Epithelial cell of proximal tubule (primary cell): ENCODE measurements around the gene KCNIP1. TPM values are rescaled to one million over a fixed set of nuclear protein-coding genes. Genes with fewer than 3 reads are reported as not detected.

ENCODE experiments used
- DNase-seq: peaks from one replicate; pipeline ENCODE4 v3.0.0-alpha.2; 2011; ENCODE audit warnings: low read depth
- H3K4me3 ChIP-seq: 2 replicates; pipeline ENCODE4 v1.5.1; 2011; ENCODE audit warnings: low read depth, mild to moderate bottlenecking, low read length
- total RNA-seq: library from RNA; depleted of rRNA; stranded (reverse); fragments of >200 nt; gene quantifications from 2 replicates; pipeline ENCODE4 v1.2.3, GENCODE V29; 2015
- TF ChIP-seq, protein P1 (sequence below): conservative IDR thresholded peaks from 2 replicates; pipeline ENCODE4 v1.5.1; 2012; ENCODE audit warnings: low read depth, mild to moderate bottlenecking, low read length

KCNIP1 gene
- total RNA-seq, 1 donor from 2014 or later: 2.0 TPM

DNA sequence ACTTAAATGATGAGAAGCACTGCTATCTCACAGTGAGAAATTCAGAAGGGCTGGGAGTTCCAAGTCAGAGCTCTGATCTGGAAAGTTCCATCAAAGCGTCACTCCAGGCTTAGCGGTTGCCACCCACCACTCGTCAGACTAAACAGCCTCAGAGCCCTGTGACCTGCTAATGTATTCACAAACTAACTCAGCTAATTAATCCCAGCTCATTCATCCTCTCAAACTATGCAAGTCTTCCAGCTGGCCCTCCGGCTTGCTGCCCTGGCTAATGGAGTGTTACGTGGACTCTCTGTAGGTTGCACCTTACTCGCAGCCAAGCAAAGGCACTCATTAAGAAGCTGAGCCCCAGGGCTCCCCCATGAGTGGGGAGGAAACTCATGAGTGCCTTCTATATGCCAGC, 197.5 kb downstream of the KCNIP1 start:
- H3K4me3 ChIP-seq: no peak overlapping the region
- TF ChIP-seq, protein P1, sequence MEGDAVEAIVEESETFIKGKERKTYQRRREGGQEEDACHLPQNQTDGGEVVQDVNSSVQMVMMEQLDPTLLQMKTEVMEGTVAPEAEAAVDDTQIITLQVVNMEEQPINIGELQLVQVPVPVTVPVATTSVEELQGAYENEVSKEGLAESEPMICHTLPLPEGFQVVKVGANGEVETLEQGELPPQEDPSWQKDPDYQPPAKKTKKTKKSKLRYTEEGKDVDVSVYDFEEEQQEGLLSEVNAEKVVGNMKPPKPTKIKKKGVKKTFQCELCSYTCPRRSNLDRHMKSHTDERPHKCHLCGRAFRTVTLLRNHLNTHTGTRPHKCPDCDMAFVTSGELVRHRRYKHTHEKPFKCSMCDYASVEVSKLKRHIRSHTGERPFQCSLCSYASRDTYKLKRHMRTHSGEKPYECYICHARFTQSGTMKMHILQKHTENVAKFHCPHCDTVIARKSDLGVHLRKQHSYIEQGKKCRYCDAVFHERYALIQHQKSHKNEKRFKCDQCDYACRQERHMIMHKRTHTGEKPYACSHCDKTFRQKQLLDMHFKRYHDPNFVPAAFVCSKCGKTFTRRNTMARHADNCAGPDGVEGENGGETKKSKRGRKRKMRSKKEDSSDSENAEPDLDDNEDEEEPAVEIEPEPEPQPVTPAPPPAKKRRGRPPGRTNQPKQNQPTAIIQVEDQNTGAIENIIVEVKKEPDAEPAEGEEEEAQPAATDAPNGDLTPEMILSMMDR: no peak

DNA sequence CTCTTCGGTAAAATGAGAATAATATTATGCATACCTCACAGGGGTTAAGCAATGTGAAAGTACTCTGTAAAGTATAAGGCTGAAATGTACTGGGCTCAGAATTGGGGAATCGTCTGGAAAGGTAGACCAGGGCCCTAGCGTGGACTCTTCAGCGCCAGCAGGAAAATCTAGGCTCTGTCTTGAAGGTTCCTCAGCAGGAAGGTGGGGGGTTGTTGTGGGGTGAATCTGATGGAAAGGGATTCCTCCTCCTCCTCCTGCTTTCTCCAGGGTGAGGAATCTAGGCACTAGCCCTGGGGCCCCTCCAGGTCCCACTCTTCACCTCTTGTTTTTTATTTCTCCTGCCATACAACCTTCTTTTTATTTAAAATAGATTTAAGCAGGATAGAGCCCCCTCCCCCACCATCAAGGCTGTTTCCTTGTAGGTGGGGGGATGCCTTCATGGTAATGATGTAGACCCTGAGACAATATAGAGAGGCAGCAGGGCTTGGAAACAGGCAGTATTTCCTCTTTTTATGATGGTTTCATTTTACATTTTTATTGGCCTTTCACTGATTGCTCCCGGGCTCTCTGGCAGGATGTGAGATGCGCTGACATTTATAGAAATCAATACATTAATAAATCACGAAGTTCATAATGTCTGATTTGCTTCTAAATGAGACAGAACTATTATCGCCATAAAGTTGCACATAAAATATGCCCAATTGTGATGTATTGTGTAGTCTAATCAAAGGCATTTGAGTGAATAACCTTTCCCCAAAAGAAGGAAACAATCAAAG, 200.8 kb downstream of the KCNIP1 start:
- H3K4me3 ChIP-seq: no peak overlapping the region
- TF ChIP-seq, protein P1: no peak
- no peak for DNase-seq

More for the DNA sequence above, 197.5 kb downstream of the KCNIP1 start:
- DNase-seq: no peak

DNA sequence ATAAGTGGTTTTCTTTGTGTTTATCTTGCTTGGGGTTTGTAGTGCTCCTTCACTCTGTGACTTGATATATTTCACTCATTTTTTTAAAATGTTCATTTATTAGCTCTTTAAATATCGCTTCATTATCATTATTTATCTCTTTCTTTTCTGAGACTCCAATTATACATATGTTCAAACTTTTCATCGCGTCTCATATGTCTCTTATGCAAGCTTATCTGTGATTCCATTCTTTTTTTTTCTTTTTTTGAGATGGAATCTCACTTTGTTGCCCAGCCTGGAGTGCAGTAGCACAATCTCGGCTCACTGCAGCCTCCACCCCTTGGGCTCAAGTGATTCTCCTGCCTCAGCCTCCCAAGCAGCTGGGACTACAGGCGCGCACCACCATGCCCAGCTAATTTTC, 205.8 kb downstream of the KCNIP1 start:
- no peak overlapping the region for H3K4me3 ChIP-seq
- DNase-seq: no peak
- TF ChIP-seq, protein P1: no peak

DNA sequence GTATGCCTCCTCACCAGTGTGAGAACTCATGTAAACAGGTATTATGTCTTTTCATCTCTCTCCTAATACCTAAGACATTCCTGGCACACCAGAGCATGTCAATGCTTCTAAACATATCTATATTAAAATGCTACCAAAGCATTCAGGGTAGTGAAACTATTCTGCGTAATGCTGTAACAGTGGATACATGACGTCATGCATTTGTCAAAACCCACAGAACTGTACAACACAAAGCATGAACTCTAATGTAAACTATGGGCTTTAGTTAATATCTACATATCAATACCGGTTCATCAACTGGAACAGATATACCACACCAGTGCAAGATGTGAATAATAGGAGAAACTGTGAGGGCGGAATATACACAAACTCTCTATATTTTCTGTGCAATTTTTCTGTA, 207.5 kb downstream of the KCNIP1 start:
- H3K4me3 ChIP-seq: no peak overlapping the region
- TF ChIP-seq, protein P1: no peak
- DNase-seq: no peak

DNA sequence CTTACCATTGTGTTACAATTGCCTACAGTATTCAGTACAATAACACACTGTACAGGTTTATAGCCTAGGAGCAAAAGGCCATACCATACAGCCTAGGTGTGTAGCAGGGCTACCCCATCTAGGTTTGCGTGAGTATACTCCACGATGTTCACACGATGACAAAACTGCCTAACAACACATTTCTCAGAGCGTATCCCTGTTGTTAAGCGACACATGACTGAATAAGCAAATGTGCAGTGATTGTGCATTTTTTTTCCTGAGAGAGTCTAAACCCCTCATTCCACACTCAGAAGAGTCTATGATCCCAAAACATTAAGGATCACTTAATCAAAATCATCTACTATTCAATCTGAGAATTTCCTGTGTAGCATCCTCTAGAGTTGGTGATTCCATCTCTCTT, 211.3 kb downstream of the KCNIP1 start:
- H3K4me3 ChIP-seq: no peak overlapping the region
- no peak for DNase-seq
- TF ChIP-seq, protein P1: no peak

DNA sequence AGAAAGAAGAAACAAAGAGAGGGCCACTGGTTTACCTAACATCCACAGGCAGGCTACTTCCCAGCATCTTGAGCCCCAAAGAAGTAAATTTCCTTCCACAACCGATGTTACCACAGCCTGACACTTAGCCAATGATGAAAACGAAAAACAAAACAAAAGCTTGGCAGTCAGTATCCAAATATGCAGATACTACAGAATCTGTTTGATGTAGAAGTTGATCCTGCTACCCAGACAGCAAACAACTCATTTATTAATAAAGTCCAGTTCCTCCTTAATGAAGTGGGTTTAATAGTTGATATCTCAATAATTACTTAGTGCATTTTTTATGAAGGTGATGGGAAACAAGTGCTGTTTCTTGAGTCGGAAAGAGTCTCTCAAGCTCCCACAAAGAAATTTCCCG, 212.6 kb downstream of the KCNIP1 start:
- TF ChIP-seq, protein P1: no peak
- H3K4me3 ChIP-seq: no peak overlapping the region

DNA sequence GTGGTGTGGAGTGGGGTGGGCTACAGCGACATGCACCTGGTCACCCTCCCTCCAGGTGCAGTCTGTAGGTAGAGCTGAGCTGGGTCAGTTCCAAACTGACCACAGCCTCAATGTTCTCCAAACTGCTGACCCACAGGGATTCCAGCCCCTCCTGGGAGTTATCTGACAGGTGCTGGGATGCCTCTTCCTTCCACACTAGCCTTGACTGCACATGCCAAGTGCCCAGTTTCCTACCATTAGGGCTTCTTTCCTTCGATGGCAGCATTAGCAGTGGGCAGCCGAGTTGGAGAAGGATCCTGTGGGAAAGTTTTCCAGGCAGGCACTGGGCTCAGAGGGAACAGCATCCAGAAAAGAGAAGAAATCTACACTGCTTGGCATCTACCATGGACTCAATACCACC, 215.7 kb downstream of the KCNIP1 start:
- no peak overlapping the region for H3K4me3 ChIP-seq
- no peak for DNase-seq
- TF ChIP-seq, protein P1: no peak

More for the DNA sequence above, 212.6 kb downstream of the KCNIP1 start:
- no peak for DNase-seq
